IPS-11a (cell line): ENCODE measurements around the gene ZBTB45.
A peak's percentile ranks its signal among the peaks of the same experiment; 100 is the strongest.

Experiments
- H3K4me3 ChIP-seq: one replicate; pipeline ENCODE4 v1.5.1; 2013; ENCODE audit warnings: low read depth, low read length, control low read depth

Gene ZBTB45

GRCh38 chr19:58519355-58520256 lies at the start of gene ZBTB45:
TSS of gene ZBTB45 (minus strand) at chr19:58519810. CDS start at chr19:58517673, 2,137 bp downstream.
- H3K4me3 ChIP-seq: peak within 1 kb of the TSS; percentile 85

DNA sequence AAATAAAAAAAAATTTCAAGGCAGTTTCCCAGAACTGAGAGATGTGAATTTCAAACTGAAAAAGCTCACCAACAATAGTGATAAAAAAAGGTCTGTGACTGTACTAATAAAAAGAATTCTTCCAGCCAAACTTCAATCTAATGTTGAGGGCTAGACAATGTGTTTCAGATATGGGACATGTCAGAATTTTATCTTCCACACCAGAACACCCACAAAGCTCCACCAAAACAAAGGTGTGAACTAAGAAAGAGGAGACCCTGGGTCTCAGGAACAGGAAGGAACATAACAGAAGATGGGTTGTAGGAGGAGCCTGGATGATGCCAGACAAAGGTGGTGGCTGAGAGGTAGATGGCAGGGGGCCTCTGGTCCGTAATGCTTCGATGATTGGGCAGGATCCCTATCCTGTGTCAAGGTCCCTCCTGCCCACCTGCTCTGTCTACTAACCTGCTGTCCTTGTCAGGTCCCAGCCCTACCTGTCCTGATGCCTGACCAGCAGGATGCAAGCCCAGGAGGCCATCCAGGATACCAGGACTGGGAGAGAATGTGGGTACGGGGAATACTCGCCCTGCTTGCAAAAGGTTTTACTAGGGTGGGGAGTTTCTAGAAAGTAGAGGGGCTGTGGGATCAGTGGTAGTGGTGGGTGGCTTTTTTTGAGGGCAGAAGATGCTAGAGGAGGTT lies 49.0 kb upstream of the ZBTB45 start:
- no peak overlapping the region for H3K4me3 ChIP-seq

GRCh38 chr19:58566989-58567388 lies 47.4 kb upstream of the ZBTB45 start:
- H3K4me3 ChIP-seq: no peak overlapping the region

DNA sequence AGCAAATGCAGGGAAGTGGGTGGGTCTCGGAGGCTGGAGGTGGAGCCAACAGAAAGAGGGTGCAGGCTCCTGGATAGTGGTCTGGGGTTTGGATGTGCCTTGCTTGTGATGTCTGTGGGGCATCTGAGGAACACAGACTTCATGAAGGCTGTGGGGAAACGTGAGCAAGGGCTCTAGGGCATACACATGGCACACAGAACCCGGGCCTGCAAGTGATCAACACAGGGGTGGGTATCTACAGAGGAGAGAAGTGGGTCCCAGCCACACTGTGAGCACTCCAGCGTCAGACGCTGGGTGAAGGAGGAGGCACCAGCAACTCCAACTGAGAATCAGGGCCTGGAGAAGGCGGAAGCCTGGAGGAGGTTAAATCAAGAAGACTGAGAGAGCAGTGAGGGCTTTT lies 44.2 kb upstream of the ZBTB45 start:
- no peak overlapping the region for H3K4me3 ChIP-seq

GRCh38 chr19:58563034-58563573 lies 43.5 kb upstream of the ZBTB45 start:
- H3K4me3 ChIP-seq: no peak overlapping the region

- H3K4me3 ChIP-seq: no peak overlapping the region
These were observed 42.8 kb upstream of the ZBTB45 start for GRCh38 chr19:58562122-58563033.

DNA sequence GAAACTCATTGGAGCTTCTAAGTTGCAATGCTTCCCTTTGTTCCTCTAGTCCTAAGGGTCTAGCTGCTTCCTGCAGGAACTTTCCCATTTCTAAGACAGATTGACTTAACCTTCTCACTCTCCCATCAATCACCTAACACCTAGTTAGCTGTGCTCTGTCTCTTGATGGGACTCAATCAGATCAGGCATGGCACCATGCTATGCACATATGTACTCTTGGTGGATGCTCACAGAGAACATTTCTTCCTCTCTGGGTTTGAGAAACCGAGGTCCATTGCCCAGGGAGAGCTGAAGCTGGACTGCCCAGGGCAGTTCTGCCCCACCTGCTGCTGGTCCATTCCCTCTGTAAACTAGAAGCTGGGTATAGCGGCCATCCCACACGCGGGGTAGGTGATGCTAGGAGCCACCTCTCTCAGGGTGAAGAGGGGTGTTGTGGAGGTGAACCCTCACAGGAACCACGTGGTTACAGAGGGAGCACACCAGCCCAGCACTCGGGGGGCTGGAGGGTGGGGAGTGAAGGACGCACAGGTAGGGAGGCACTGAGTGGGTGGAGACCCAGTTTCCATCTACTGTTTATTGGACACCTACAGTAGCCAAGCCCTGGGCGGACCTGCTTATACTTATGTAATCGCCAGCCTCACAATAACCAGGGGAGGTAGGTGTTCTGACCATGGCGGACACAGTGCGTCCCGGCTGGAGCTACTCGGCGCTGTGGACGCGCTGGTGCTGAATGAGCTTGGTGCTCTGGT lies 41.9 kb upstream of the ZBTB45 start:
- no peak overlapping the region for H3K4me3 ChIP-seq

- no peak overlapping the region for H3K4me3 ChIP-seq
These were observed 41.3 kb upstream of the ZBTB45 start for GRCh38 chr19:58560921-58561320.

DNA sequence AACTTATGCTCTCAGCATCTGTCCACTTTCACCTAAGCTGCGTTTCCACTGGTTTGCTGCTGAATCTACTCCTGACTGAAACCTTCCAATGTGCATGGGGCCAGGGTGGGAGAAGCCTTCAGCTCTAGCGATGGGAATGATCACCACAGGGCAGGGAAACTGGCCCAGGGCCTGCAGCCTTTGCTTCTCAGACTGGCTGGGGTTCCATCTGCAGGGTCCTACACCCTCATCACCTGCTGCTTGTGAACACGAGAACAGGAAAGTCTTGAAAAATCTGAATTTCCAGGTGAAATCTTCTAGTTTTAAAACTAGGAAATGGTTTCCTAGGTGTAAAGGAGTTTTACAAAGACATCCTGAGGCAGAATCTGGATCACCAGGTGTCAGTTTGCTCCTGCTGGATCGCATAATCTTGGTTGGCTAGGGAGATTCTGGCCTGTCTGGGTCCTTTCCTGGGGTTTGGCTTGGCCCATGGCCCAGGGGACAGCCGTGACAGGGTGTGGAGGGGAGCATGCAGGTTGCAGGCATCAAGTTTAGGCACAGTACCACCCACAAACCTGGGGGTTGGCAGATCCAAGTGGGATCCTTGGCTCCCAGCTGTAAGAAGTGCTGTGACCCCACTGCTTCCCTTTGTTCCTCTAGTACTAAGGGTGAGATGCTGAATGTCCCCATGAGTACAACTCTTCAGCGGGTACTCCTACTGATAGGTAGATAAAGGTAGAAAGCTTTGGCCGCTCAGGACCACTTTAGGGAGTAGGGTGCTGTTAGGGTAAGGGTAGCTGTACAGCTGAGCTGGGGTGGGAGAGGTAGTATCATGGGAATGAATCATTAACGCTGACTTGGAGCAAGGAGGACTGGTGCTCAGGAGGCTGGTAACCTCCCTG lies 40.6 kb upstream of the ZBTB45 start:
- peak overlapping the region; percentile 60 for H3K4me3 ChIP-seq

- peak overlapping the region; percentile 60 for H3K4me3 ChIP-seq
These were observed 39.8 kb upstream of the ZBTB45 start for GRCh38 chr19:58559275-58560006.

DNA sequence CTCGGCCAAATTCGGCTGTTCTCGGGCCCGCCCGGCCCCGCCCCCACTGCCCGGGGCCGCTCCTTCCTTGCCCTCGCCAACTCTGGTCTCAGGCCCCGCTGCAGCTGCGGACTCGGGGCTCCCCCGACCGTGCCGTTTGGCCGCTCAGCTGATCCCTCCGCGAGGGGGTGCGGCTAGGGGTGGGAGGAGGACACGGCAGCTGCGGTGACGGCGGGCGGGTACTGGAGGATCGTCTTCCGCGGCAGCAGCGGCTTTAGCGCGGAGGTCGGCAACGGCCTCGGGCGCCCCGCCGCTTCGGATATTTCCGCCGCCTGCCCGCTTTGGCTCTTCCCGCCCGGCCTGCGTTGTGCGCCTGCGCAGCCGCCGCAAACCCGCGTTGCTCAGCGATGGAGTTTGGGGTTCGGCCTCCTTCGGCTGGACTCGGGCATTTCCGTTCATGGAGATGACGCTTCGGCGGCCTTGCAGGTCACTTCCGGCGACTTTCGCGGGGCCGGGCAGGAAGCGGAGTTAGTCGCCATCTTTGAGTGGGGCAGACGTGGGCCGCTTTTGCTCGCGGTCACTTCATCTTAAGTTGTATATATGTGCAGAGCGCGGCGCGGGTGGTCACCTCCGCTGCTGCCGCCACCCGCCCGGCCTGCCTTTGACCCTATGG lies 39.1 kb upstream of the ZBTB45 start:
- peak overlapping the region; percentile 60 for H3K4me3 ChIP-seq

DNA sequence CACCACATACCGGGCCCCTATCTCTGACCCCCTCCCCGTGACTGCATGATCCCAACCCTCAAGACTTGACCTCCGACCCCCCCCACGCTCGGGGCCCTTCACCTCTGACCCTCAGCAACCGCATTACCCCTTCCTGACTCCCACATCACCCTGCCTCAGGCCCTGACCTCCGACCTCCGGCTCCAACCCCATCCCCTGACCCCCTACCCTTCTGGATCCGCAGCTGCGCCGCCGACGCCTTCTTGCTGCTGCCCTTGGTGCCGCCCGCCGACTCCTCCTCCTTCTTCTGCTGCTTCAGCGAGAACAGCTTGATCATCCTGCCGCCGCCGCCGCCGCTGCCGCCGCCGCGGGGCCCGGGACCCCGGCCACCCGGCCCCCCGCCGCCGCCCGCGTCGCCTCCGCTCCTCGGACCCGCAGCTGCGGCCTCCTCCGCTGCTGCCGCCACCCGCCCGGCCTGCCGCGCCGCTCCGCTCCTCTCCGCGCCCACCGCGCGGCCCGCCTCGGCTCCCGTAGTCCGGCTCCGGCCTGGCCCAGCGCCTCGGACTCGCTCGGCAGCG lies 38.5 kb upstream of the ZBTB45 start, which contains the start of gene UBE2M:
UBE2M (minus strand) TSS at position 546 of the 557 bp plus-strand sequence; CDS start at position 316, 230 bp downstream.
- peak within 1 kb of the TSS; percentile 60 for H3K4me3 ChIP-seq

- H3K4me3 ChIP-seq: peak overlapping the region; percentile 60
These were observed 37.8 kb upstream of the ZBTB45 start for GRCh38 chr19:58557221-58558065.

- H3K4me3 ChIP-seq: no peak overlapping the region
These were observed 37.1 kb upstream of the ZBTB45 start for GRCh38 chr19:58556622-58557220.

GRCh38 chr19:58555920-58556621 lies 36.5 kb upstream of the ZBTB45 start:
- no peak overlapping the region for H3K4me3 ChIP-seq
